Omental fat pad (tissue), 4 donors: ENCODE results near the gene ASCC3. TPM values are rescaled to one million over a fixed set of nuclear protein-coding genes. Genes with fewer than 3 reads are reported as not detected.
"Not testable (repeated sequence)": the region's sequence is repeated elsewhere in the genome, so short reads cannot be mapped to it uniquely, and the experiment has no call there.

Source experiments
- ATAC-seq: fragments of 150-250 bp; one replicate; pipeline ENCODE4 v1.9.1; 2016; ENCODE audit warnings: mild to moderate bottlenecking, moderate library complexity; ENCODE audit not compliant: low FRiP score
- DNase-seq: peaks from one replicate; pipeline ENCODE4 v3.0.0-alpha.2; 2019; ENCODE audit warnings: low spot score
- total RNA-seq, 4 donors: library from RNA; depleted of rRNA; stranded (reverse); fragments of >200 nt; gene quantifications; one replicate each; pipeline ENCODE4 v1.1.0, GENCODE V29; 2016
- TF ChIP-seq, protein P1 (sequence below), 3 donors: fragments of 450-650 bp; IDR thresholded peaks; one replicate each; pipeline ENCODE4 v1.5.1; 2016 to 2017; ENCODE audit warnings: antibody characterized with exemption in 3 of 3, mild to moderate bottlenecking in 3 of 3, moderate library complexity in 2 of 3

ASCC3 gene
- total RNA-seq, 4 donors from 2014 or later = 20.1 to 44.8 (median 25.9) TPM

DNA sequence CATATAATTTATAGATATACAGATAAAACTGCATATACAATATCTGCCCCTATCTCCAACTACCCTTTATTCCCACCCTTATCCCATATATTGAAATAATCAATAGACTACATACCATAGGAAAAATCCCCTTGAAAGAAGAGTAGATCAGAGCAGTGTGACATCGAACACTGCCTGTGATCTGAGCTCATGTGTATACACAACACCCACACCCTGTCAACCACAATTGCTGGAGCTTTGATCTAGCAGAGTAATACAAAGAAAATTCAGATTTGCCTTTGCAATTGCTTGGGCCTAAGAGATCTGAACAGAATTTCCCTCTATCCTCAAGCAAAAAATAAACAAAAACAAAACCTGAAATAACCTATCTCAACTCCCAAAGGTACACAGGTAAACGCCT is 119.3 kb downstream of the ASCC3 start:
- TF ChIP-seq, protein P1, sequence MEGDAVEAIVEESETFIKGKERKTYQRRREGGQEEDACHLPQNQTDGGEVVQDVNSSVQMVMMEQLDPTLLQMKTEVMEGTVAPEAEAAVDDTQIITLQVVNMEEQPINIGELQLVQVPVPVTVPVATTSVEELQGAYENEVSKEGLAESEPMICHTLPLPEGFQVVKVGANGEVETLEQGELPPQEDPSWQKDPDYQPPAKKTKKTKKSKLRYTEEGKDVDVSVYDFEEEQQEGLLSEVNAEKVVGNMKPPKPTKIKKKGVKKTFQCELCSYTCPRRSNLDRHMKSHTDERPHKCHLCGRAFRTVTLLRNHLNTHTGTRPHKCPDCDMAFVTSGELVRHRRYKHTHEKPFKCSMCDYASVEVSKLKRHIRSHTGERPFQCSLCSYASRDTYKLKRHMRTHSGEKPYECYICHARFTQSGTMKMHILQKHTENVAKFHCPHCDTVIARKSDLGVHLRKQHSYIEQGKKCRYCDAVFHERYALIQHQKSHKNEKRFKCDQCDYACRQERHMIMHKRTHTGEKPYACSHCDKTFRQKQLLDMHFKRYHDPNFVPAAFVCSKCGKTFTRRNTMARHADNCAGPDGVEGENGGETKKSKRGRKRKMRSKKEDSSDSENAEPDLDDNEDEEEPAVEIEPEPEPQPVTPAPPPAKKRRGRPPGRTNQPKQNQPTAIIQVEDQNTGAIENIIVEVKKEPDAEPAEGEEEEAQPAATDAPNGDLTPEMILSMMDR (IDR thresholded peaks at IDR 0.05) = no peak
- no peak for ATAC-seq
- DNase-seq = no peak

DNA sequence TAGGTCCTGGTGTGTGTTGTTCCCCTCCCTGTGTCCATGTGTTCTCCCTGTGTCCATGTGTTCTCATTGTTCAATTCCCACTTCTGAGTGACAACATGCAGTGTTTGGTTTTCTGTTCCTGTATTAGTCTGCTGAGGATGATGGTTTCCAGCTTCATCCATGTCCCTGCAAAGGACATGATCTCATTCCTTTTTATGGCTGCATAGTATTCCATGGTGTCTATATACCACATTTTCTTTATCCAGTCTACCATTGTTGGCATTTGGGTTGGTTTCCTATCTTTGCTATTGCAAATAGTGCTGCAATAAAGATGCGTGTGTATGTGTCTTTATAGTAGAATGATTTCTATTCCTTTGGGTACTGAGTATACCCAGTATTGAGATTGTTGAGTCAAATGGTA is 122.7 kb downstream of the ASCC3 start:
- DNase-seq, ATAC-seq: not testable (repeated sequence)

DNA sequence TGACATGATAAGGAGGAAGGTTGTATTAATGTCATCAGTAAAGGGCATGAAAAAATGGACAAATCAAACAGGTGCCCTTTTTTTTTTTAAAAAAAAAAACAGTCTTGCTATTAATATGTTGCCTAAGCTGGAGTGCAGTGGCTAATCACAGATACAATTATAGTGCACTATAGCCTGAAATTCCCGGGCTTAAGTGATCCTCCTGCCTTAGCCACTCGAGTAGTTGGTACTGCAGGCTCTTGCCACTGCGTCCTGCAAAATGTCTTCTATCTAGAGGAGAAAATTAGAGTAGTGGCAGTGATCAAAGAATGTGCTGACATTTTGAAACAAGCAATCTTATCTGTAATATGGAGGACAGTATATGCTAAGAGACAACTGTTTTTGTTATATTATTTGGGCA is 127.7 kb downstream of the ASCC3 start:
- DNase-seq (no peak), ATAC-seq (no peak)
- TF ChIP-seq, protein P1 (IDR thresholded peaks at IDR 0.05) = no peak

DNA sequence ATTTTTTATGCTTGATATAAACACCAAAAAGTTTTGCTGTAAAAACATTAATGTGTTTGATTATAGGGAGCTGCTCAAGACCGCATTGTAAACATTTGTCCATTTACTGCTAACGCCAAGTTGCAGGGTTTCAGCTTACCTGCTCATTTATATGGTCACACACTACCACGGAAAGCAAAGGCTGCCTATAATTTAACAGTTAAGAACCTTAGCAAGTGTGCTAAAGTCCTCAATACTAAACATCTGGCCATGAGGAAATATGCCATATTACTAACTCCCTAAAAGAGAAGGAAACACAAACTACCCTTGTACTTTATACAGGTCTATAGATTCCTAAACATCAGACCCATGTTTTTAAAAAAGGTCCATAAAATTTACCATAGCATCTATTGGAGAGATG is 129.5 kb downstream of the ASCC3 start:
- ATAC-seq = no peak
- DNase-seq = no peak
- TF ChIP-seq, protein P1 (IDR thresholded peaks at IDR 0.05) = no peak

DNA sequence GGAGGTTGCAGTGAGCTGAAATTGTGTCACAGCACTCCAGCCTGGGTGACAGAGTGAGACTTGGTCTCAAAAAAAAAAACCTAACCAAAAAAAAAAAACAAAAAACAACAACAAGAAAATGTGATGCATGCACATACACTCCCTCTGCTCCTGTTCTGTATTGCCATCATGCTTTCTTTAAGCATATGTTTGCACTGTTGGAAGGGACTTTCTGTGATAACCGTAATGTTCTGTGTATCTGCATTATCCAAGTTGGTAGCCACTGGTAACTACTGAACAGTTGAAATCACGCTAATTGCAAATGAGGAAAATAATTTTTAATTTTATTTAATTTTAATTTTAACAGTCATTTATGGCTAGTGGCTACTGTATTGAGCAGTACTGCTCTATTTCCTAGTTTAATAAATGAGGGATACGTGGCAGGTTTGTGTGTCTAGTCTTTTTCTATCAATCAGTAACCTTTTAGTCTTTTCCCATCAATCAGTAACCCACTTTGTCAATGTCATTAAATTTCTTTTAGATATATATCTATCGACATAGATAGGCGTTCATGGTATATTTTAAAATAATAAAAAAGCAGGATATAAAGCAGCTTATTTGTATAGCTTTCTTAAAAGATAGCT is 135.6 kb downstream of the ASCC3 start:
- TF ChIP-seq, protein P1 (IDR thresholded peaks at IDR 0.05) = no peak
- ATAC-seq (no peak), DNase-seq (no peak)

DNA sequence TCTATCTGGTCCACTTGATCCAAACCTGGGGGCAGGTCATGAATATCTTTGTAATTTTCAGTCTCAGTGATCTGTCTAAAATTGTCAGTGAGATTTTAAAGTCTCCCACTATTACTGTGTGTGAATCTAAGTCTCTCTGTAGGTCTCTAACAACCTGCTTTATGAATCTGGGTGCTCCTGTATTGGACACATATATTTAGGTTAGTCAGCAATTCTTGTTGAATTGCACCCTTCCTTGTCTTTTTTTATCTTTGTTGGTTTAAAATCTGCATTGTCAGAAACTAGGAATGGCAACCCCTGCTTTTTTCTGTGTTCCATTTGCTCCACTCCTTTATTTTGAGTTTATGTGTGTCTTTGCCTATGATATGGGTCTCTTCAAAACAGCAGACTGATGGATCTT is 140.7 kb downstream of the ASCC3 start:
- TF ChIP-seq, protein P1 (IDR thresholded peaks at IDR 0.05) = no peak
- no peak for DNase-seq

DNA sequence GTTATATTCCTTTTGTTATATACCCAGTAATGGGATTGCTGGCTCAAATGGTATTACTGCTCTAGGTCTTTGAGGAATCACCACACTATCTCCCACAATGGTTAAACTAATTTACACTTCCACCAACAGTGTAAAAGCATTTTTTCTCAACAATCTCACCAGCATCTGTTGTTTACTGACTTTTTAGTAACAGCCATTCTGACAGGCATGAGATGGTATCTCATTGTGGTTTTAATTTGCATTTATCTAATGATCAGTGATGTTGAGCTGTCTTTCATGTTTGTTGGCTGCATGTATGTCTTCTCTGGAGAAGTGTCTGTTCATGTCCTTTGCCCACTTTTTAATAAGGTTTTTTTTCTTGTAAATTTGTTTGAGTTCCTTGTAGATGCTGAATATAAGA is 143.4 kb downstream of the ASCC3 start:
- ATAC-seq, DNase-seq: not testable (repeated sequence)

More for the DNA sequence above, 140.7 kb downstream of the ASCC3 start:
- no peak for ATAC-seq

DNA sequence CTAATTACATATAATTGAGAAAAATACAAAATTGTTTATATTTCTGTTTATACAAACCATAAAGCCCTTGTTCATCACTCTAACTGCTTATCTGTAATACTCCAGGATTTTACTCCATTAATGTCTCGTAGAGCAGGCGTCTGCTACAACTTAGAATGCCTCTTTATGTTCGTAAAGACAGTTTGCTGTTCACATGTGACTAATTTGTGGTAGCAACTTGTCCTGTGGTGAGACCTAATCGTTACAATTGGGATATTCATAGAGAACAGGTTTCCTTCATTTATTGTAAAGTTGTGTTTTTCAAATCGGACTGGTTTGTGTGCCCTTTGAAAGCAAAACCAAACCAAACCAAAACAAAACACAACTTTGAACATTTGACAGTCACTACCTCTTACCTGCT is 149.7 kb downstream of the ASCC3 start:
- no peak for DNase-seq
- TF ChIP-seq, protein P1 (IDR thresholded peaks at IDR 0.05) = no peak
- no peak for ATAC-seq
